LoVo (cell line): ENCODE results near the gene ZSWIM2.
"Not testable (repeated sequence)": the region's sequence is repeated elsewhere in the genome, so short reads cannot be mapped to it uniquely, and the experiment has no call there.

ENCODE experiments used
- DNase-seq: peaks from one replicate; pipeline ENCODE4 v3.0.0-alpha.2; 2016; ENCODE audit warnings: low spot score

ZSWIM2 gene

DNA sequence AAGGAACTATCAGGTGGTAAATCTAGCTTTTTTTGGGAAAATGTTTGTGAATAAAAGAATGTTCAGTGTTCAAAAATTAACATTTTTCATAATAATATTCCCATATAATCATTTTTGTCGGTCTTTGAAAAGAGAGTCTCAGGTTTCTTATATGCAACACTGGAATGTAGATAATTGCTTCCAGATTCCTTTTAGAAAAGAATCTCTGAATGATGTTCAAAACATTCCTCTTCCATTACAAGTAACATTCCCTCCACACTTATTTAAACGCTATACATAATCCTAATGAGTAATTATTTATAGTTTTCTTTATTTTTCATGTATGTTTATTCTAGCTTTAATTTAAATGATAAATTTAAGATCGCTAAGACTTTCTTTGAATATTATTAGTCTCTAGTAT, 7.0 kb downstream of the ZSWIM2 start:
- DNase-seq: no peak

GRCh38 chr2:186835628-186836027, 13.3 kb downstream of the ZSWIM2 start:
- no peak for DNase-seq

DNA sequence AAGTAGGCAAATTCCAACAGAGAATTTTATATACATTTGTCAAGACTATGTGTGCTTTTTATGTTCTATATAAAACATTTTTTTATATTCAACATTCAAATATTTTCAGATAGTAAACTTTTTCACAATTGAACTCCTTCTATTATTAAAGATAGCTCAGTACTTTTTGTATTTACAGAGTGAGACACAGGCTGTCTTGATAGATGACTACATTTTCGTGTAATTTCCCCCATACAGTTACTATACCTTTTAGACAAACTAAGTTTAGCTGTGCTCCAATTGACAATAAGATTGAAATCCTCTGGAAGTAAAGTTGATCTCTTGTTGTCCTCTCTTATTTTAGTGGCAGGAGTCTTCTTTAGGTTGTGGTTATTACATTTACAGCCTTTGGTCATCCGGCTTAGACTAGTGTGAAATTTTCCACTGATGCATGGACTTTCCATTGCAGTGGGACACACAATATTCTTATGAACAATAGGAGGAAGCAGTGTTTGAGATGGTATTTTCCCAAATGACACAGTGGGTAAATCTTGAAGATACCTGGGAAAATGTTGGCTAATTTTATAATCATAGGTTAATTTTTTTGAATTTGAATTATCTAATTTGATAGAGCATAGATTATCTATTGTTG, 21.0 kb downstream of the ZSWIM2 start:
- DNase-seq: no peak

DNA sequence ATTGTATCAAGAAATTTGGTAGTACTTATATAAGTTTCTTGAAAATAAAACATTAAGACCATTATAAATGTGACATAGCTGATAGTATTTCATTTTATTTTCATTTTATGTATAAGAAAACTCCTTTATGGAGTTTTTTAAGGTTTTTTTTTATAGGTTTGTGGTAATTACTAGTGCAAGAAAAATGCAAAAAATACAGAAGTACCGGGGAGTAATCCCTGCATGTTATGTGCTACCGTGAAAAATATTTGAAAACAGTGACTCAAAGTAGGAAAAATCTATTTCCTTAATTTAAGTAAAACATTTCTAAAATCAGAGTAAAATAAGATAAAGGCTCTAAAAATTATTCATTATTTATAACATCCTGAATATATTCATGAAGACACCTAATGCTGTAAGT, 21.6 kb downstream of the ZSWIM2 start:
- DNase-seq: no peak

GRCh38 chr2:186822323-186822722, 26.6 kb downstream of the ZSWIM2 start:
- DNase-seq: no peak

DNA sequence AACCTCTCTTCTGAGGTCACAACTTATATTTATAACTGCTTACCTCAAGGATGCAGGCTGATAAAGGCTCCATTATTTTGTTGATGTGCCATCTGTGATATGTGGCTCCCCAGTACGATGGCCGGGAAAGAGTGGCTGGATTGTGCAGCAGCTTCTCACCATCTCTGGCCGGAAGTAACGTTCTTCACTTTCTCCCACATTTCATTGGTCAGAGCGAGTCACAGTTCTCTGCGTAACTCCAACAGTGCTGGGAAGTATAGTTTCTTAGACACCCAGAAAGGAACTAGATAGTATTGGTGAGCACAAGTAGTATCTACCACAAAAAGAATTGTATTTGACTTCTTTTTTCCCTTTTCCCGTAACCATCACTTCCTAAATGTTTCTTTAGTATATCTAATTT, 28.7 kb downstream of the ZSWIM2 start:
- no peak for DNase-seq

DNA sequence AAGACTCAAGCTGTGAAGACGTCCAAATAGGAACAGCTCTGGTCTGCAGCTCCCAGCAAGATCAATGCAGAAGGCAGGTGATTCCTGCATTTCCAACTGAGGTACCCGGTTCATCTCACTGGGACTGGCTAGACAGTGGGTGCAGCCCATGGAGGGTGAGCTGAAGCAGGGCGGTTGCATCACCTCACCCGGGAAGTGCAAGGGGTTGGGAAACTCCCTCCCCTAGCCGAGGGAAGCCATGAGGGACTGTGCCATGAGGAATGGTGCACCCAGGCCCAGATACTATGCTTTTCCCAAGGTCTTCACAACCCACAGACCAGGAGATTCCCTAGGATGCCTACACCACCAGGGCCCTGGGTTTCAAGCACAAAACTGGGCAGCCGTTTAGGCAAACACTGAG, 37.2 kb downstream of the ZSWIM2 start:
- not testable (repeated sequence) for DNase-seq

- DNase-seq: no peak
These were observed 42.4 kb downstream of the ZSWIM2 start for GRCh38 chr2:186806591-186806990.

DNA sequence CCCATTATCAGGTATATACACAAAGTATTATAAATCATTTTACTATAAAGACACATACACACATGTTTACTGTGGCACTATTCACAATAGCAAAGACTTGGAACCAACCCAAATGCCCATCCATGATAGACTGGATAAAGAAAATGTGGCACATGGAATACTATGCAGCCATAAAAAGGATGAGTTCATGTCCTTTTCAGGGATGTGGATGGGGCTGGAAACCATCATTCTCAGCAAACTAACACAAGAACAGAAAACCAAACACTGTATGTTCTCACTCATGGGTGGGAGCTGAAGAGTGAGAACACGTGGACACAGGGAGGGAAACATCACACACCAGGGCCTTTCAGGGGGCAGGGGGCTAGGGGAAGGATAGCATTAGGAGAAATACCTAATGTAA, 50.4 kb downstream of the ZSWIM2 start:
- DNase-seq: not testable (repeated sequence)

GRCh38 chr2:186784930-186785329, 64.0 kb downstream of the ZSWIM2 start:
- no peak for DNase-seq

DNA sequence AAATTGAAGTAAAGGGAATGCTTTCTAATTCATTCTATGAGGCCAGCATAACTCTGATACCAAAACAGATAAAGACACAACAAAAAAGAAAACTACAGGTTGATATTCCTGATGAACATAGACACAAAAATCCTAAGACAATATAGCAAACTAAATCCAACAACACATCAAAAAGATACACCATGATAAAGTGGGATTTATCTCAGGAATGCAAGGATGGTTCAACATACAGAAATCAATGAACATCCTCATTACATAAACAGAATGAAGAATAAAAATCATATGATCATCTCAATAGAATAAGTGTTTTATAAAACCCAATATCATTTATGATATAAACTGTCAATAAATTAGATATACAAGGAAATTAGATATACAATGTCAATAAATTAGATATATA, 65.7 kb downstream of the ZSWIM2 start:
- DNase-seq: no peak

DNA sequence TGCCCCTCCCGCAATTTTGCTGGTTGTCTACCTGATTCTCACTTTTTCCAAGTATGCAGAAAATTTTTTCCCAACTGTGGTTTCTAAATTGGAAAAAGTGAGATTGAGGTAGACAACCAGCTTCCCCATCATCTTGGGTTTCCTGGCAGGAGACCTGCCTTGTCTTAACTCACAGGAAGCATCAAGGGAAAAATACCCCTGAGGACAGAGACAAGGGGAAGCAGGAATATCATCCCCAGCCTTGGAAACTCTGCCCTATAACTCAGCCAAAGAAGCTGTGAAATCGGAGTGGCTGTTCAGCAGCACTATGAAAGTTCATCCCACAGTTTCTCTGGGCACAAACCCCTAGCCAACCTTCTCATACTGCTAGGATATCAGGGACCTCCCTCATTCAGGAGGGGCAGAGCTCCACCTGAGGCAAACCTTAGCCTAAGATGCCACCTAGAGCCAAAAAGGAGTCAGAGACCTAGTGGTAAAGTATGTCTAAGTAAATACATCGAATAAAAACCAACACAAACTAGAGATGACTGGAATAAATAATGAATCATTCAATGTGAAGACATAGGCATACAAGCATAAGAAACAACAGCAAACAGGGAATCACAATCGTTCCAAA, 68.2 kb downstream of the ZSWIM2 start:
- DNase-seq: peak; percentile 32
